Stimulated activated CD4-positive, alpha-beta T cell treated with anti-CD3 and anti-CD28 coated beads, TNF-alpha, amount 100 ng/mL, for 48 hours (primary cell): ENCODE measurements around the gene ANXA6.

Experiments
- DNase-seq, 3 donors: peaks; one replicate each; pipeline ENCODE4 v3.0.0-alpha.2; 2020; ENCODE audit warnings: low read depth in 3 of 3

Gene ANXA6

DNA sequence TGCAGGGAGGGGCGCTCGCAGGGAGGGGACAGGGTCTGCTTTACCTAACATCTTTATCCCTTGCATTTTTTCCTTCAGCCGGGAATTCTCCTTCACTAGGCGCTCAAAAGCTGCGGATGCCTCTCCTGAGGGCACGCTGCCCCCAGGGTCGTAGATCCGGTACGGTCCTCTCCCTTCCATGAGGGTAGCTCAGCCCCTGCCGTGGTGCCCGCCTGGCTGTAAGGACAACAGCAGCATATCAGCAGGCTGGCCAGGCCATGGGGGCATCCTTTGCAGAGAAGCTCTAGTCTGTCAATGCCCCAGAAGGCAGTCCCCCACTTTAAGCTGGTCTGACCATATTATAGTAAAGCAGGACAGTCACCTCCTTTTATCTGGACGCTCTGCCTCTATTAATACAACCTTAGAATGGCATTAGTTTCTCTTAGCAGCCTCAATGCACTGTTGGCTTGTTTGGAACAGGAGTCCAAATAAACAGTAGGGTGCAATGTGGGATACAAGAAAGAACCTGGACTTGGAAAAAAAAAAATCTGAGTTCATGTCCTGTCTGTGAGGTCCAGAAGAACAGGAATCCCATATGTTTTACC lies 92.6 kb downstream of the ANXA6 start:
- DNase-seq = no peak

DNA sequence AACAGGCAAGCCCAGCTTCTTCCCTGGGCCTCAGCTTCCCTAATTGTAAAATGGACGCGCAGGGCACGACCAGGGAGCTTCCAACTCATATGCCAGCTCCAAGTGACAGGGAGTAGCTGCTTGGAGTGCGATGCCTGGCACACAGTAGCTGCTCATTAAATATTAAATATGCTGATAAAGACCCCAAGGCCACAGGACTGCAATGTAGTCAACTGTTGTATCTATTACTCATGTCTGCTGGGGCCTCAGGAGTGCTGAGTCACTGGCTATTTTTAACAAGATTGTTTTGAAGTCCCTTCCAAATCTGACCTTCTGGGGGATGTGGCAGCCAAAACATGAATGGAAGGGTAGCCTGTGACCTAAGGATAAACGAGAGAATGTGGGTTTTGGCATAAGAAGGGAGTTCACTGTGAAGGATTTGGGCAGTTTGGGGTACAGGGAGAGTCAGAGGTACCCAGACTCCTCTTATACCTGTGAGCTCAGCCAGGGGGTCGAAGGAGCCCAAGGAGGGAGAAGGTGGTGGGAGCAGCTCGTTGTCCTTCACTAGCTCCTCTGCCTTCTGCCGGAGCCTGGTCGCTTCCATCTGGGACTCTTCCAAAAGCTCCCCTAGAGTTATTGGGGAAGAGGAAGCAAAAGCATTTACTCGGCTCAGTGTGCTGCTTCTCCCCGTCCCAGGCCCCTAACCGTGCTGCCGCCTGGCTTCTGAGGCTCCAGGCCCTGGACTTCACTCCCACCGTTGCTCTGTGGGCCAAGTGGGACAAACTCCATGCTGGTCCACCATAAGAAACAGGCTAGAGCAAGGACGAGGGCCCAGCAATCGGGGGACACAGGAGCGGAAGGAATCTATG lies 94.2 kb downstream of the ANXA6 start:
- no peak for DNase-seq

DNA sequence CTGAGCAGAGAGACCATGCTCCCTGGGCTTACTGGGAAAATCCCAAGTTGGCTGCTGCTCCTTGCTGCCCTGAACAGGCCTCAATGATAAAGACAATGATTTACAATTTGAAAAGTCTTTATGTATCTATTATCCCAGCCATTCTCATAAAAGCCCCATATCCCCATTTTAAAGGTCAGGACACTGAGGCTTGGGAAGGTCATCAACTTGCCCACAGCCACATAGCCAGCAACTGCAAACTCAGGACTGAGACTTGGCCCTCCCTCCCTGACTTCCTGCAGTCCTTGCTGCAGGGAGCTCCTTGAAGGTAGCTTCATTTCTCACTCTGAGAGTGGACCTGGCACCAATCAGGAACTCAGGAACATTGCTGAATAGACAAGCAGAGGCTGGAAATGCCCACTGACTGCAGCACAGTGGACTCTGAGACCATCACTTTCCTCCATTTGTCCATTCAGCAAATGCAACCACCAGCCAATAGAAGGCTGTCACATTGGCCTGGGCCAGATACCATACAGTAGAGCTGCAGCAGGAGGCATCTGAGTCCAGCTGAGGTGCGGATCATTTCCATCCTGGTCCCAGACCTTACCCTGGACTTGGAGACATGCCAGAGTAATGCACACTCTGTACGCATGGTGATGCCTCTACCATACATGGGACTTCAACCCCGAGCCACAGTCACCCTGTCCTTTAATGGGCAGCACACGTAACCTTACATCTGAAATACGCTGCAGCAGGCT lies 95.0 kb downstream of the ANXA6 start:
- no peak for DNase-seq

DNA sequence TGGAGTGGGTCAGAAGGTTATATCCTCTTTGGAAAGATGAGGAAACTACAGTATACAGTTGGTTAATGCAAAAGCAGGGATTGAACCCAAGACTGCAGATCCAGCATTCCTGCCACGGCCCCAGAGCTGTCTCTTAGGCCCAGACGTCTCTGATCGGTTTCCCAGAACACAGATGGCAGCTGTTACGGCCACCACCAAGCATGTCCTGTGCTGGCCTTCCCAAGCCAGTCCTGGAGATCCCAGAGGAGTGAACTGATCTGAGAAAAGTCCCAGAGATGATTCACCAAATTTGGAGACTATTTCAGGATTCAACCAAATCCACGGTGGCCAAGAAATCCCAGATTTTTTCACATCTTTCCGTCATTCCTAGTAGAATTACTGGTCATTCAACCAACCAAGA lies 96.8 kb downstream of the ANXA6 start:
- DNase-seq = no peak

DNA sequence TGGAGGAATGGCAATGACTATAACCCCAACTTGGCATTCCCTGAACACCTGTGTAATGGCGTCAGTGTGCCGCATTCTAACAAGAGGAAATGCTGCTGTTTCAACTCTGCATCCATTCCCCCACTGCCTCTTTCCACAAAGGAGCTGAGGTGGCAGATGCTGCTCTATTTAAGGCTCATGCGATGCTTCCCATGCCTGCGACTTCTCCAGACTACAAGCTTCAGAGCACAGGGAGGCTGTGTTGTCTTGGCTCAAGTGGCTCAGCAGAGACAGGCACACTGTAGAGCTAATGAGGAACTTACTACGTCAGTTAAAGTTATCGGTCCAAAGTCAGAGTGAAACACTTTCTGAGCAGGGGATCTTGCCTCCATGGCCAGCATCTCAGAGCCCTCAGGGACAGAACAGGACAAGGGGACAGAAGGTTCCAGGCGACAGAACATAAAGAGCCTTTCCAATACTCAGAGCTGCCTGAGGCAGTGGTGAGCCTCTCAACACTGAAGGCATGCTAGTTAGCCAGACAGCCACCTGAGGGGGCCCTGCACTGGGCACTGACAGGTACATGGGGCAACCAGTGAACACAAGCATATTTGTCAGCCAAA lies 98.6 kb downstream of the ANXA6 start:
- no peak for DNase-seq

DNA sequence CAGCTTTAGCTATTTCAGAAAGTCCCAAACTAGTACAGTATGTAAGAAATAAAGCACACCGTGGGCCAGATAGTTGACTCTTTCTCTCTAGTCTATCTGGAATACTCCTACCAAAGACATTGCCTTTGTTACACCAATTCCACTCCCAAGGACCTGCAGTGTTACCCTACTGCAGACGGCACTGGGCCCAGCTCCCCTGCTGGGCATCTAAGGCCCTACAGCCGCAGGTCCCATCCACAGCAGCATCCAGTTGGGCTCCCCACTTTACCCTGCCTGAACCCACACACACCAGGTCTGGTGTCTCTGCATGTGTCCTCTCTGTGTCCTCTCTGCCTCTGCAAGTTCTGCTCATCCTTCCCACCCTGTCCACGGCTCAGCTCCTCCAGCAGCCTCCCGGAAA lies 99.3 kb downstream of the ANXA6 start:
- DNase-seq = no peak

DNA sequence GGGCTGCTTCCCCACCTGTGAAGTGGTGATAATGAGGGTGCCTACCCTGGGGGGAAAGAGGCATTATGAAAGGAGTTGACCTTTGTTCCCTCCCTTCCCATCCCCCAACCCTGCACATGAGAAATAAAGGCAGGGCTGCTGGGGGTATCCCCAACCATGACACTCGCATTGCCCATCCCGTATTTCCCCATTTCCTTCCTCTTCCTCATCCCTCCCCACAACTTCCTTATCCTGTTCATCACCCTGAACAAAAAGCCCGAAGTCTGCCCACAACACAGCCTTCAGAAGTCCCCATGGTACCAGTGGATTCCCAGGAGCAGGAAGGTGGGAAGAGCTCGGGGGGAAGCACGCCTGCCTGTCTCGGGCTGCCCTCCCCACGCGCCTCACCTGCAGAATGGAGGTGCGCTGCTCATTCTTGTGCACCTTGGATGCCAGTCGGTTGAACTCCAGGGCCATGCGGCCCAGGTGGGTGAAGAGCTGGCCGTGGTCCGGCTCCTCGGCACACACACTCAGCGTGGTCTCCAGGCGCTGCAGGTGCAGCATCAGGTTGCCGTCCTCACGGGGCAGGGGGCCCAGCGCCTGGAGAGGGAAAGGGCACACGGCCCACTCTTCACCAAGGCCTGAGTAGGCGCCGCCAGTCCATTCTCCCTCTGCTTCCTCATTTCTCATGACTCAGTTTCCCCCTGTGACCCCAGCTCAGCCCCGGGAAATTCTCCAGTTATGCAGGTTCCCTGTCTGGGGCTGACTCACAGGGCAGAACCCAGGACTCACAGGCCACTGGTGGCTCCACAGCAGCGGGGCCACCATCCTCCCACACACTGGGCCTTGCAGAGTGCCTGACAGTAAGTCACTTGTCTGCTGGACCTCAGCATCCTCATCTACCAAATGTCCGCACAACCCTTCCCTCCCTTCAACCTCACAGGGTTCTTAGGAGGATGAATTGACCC lies 100.9 kb downstream of the ANXA6 start:
- no peak for DNase-seq

DNA sequence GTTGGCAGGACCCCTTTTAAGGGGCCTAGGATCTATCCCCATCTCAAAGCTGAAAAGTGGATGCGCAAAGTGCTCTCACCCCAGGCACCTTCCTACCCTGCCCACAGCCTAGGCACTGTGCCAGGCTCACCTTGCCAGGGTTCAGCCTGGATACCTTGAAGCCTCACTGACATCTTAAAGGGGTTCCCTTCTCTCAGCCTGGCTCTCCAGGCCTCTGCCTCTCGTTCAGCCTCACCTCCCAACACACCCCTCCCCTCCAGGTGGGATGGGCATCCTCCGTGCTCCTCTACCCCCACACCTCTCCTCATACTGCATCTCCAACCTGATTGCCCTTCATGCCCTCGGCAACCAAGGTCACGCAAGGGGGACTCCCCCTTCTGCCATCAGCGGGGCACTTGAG lies 102.2 kb downstream of the ANXA6 start:
- DNase-seq = no peak

DNA sequence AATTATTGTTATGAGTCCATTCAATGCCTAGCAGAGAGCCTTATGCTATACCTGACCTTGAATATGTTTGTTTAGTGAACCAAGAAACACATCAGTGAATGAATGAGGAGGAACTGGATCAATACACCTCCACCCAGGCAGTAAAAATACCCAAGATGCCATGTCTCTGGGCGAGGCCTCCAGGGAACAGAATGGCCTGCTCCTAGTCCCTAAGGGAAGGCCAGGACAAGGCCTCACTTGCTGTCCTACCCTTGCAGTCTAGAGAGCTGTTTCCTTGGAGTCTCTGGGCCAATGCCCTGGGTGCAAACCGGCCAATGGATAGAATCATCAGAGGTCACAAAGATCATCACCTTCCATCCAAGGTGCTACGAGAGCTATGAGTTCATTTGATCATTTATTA lies 102.9 kb downstream of the ANXA6 start:
- no peak for DNase-seq

DNA sequence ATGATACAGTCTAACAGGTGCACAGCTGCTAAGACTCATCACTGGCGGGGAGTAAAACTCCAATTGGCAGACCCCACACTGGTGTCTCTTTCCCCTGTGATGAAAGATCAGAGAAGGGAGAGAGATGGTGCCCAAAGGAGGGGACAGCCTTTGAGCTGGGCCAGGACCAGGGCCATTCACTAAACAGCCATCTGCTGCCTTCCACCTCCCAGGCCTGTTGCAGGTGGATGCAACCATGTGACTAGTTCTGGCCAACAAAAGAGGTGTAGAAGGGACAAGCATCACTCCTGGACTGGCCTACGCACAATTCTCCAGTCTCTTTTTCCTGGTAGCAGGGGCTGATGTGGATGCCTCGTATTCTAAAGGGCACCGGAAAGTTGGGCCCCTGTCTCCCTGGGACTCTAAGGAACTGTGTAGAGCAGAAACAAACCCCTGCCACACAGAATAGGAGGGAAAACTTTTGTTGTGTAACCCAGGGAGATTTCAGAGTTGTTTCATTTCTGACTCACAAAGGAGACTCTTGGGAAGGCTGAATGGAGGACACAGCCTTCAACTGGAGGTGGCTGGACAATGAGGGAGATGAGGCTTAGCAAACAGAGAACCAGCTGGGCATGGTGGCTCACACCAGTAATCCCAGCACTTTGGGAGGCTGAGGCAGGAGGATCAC lies 103.7 kb downstream of the ANXA6 start:
- DNase-seq = no peak

DNA sequence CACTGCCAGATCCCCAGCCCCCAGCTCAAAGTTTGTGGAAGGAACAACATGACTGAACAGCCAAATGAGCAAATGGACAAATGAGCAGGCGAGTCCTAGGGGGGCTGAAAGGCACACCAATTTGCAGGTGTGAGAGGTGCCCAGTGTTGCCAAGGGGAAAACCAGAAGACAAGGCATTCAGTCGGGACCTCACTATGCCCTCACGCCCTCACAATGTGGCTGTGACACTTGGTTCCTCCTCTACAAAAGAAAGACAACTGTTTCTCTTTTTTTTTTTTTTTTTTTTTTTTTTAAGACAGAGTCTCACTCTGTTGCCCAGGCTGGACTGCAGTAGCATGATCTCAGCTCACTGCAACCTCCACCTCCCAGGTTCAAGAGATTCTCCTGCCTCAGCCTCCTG lies 104.7 kb downstream of the ANXA6 start:
- no peak for DNase-seq

DNA sequence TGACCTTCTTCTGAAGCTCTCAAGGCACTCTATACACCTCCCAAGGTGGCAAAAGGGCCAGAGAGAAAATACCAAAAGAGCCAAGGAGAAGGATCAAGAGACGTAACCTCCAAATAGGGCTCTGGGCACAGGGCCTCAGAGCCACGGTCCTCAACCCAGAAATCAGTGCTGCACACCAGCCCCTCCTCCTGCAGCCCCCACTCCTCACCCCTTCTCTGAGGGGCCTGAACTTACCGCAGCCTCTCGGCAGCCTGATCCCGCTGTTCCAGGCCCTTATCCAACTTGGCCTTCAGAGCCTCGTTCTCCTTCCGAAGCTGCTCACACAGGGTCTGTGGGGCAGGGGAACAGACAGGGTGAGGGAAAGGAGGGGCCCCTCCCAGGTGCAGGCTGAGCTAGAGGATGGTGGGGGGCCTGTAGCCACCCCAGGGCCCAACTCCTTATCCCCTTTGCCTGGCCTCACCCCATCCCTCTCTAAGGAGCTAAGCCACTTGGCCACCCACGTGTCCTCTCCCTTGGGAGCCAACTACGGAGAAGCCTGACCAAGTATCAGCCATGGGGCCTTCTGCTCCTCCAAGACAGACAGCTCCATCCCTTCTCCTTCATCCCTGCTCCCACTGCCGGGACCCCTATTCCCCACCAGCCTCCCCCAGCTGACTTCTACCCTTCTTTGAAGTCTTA lies 105.5 kb downstream of the ANXA6 start:
- no peak for DNase-seq

DNA sequence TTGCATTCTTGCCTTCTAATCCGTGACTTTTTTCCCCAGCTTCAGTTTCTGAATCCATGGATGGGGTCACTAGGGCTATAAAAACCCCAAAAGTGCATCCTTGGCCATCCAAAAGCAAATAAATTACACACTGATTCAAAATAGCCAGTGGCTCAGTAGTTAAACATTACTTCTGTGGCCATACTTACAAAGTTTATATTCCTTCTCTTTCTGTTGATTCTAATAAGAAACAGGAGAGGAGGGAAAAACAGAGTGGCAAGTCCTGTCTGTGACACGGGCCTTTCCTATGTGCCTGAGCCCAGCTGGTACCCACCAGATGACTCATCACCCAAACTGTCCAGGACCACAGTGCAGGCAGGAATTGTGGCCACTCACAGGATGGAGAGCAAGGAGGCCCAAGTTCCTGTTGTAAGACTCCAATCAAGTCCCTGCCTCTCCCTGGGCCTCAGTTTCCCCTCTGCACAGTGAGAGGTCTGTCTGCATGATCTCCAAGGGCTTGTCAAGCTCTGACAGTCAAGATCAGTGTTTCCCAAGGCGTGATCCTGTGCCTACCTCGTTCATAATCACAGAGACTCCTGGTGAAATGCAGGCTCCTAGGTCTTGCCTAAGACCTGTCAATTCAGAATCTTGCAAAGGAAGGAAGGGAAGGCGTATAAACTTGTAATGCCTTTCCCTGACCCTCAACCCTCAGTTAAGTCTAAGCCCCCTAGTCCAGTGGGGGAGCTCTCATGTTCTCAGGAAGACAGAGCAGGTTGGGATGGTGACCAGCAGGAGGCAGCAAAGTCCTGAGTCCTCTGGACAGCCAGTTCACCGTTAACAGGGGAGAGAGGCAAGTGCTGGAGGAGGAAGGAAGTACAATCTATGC lies 106.3 kb downstream of the ANXA6 start:
- peak in 2 of 3 donors; percentile 53 to 59 for DNase-seq
